ENCODE data around the gene FRAT1. TPM values are rescaled to one million over a fixed set of nuclear protein-coding genes. Genes with fewer than 3 reads are reported as not detected.

FRAT1 gene
- total and polyA plus RNA-seq, 2 donors (not counting 3 experiments of a cell fraction or from before 2014, with no cell fraction given): 2.2 to 3.2 TPM

DNA sequence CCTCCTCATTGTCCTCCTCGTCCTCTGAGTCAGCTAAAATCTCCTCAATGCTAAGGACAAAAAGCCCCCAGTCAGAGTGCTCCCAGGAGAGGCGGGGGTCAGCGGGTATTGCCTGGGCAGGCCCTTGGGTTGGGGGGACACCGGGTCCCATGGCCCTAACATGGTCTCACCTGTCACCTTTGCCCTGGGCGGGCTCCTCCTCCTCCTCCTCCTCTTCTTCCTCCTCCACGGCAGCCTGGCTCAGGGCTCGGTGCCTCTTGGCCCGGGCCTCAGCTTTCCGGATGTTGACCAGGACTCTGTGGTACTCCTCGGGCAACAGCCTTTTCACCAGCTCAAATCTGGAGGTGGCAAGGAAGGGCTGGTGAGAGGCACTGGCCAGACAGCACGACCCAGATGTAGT lies 47.5 kb downstream of the FRAT1 start:
- Histone ChIP-seq H3K79me2 (ENCODE audit: control insufficient read depth, insufficient read depth, low read length) (no peaks in the 10 kb centered on the region), H3K36me3 (ENCODE audit: control insufficient read depth in 2 of 2, extremely low read depth in 1 of 2, insufficient read depth in 2 of 2, low read length in 2 of 2) (peaks cover 0 to 25% of the 10 kb centered on the region in 2 experiments), H3K9me1 (replicated peaks; ENCODE audit: control insufficient read depth, extremely low read depth, insufficient read depth, low read length) (no peaks in the 10 kb centered on the region), H3K4me2 (ENCODE audit: insufficient read depth, low read length) (no peak overlapping the region), H3K9me3 (replicated peaks; ENCODE audit: control insufficient read depth, insufficient read depth, low read length) (no peaks in the 10 kb centered on the region), H3K27me3 (ENCODE audit: control insufficient read depth in 2 of 2, insufficient read depth in 2 of 2, low read length in 2 of 2) (no peaks in the 10 kb centered on the region), H3K4me1 (ENCODE audit: control insufficient read depth, extremely low read depth, insufficient read depth, low read length) (peaks cover 3% of the 10 kb centered on the region), H2AFZ (ENCODE audit: low read depth, low read length) (no peak overlapping the region), H3K4me3 (replicated peaks in 1 of 3; ENCODE audit: insufficient read depth in 1 of 3, low read depth in 1 of 3, low read length in 3 of 3) (no peak overlapping the region), H3K9ac (replicated peaks; ENCODE audit: extremely low read depth, insufficient read depth, low read length) (no peak overlapping the region), H3K27ac (ENCODE audit: insufficient read depth, low read depth, low read length) (no peak overlapping the region), H4K20me1 (replicated peaks; ENCODE audit: control insufficient read depth, extremely low read depth, insufficient read depth, low read length) (no peaks in the 10 kb centered on the region)
- intact Hi-C loops (cut with micrococcal nuclease) (no loop called here), dilution Hi-C loops (cut with MboI; ENCODE audit: extremely low pct_ligation_motif_present, low sequenced_read_pairs) (no loop called here)
- ChIA-PET POLR2A (no interaction called here), CTCF (interaction anchor here (1.0 to 1.5 kb wide), 3 partner anchors 9 to 294 kb away, joined by 3 to 4 read pairs (median 4); no protein-coding TSS in a partner anchor)
- no peak for DNase-seq (ENCODE audit: low read depth, low spot score)
- BruUV-seq (replicated peaks): no TSS peak
- FAIRE-seq: no peak
- no peak for TF ChIP-seq POLR2A (IDR thresholded peaks at IDR 0.05; ENCODE audit: low read depth, low read length)
- TF ChIP-seq FOS (IDR thresholded peaks at IDR 0.05; ENCODE audit: borderline replicate concordance, insufficient read depth, low read length): no peak
- TF ChIP-seq GATA2 (IDR thresholded peaks at IDR 0.05; ENCODE audit: insufficient read depth, insufficient read length, low read depth, low read length): no peak
- no peak for TF ChIP-seq EZH2 (IDR thresholded peaks at IDR 0.05; ENCODE audit: borderline replicate concordance, low read depth, low read length, severe bottlenecking)
- no peak for TF ChIP-seq MYC (IDR thresholded peaks at IDR 0.05; ENCODE audit: low read depth, low read length)
- no peak for TF ChIP-seq POLR2AphosphoS5 (IDR thresholded peaks at IDR 0.05; ENCODE audit: insufficient read depth, low read depth, low read length)
- no peak for TF ChIP-seq MAX (IDR thresholded peaks at IDR 0.05; ENCODE audit: insufficient read depth, insufficient read length)
- TF ChIP-seq, protein P1, sequence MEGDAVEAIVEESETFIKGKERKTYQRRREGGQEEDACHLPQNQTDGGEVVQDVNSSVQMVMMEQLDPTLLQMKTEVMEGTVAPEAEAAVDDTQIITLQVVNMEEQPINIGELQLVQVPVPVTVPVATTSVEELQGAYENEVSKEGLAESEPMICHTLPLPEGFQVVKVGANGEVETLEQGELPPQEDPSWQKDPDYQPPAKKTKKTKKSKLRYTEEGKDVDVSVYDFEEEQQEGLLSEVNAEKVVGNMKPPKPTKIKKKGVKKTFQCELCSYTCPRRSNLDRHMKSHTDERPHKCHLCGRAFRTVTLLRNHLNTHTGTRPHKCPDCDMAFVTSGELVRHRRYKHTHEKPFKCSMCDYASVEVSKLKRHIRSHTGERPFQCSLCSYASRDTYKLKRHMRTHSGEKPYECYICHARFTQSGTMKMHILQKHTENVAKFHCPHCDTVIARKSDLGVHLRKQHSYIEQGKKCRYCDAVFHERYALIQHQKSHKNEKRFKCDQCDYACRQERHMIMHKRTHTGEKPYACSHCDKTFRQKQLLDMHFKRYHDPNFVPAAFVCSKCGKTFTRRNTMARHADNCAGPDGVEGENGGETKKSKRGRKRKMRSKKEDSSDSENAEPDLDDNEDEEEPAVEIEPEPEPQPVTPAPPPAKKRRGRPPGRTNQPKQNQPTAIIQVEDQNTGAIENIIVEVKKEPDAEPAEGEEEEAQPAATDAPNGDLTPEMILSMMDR (IDR thresholded peaks at IDR 0.05; ENCODE audit: extremely low read depth in 1 of 2, insufficient read depth in 1 of 2, low read depth in 1 of 2, low read length in 2 of 2): no peak
- TF ChIP-seq JUN (IDR thresholded peaks at IDR 0.05; ENCODE audit: borderline replicate concordance, insufficient read depth, insufficient read length, low read depth): no peak

All from endothelial cell of umbilical vein (primary cell).